ENCODE measurements around the gene SLCO1A2. TPM values are rescaled to one million over a fixed set of nuclear protein-coding genes. Genes with fewer than 3 reads are reported as not detected.

SLCO1A2 gene
- total RNA-seq, 2 donors from 2014 or later = 1.9 to 2.3 TPM

GRCh38 chr12:21223930-21224329 lies 110.8 kb downstream of the SLCO1A2 start:
- TF ChIP-seq POLR2AphosphoS5 (IDR thresholded peaks at IDR 0.05) (no peak), POLR2A (IDR thresholded peaks at IDR 0.05) (no peak), CTCF (IDR thresholded peaks at IDR 0.05) (no peak)
- Histone ChIP-seq H3K4me1 (replicated peaks) (no peaks in the 10 kb centered on the region), H3K27me3 (replicated peaks; ENCODE audit: insufficient read depth) (no peaks in the 10 kb centered on the region), H3K27ac (no peak overlapping the region), H3K4me3 (no peak overlapping the region), H3K36me3 (no peaks in the 10 kb centered on the region), H3K9me3 (no peaks in the 10 kb centered on the region)
- DNase-seq (ENCODE audit: low spot score) = no peak
- intact Hi-C loops (cut with DNase I) = no loop called here

GRCh38 chr12:21221778-21222177 lies 112.9 kb downstream of the SLCO1A2 start:
- no peak for DNase-seq (ENCODE audit: low spot score)
- TF ChIP-seq POLR2AphosphoS5 (IDR thresholded peaks at IDR 0.05) (no peak), POLR2A (IDR thresholded peaks at IDR 0.05) (no peak), CTCF (IDR thresholded peaks at IDR 0.05) (no peak)
- no peaks in the 10 kb centered on the region for H3K27me3 ChIP-seq (replicated peaks; ENCODE audit: insufficient read depth)
- H3K4me3 ChIP-seq = no peak overlapping the region
- no peak overlapping the region for H3K27ac ChIP-seq
- no peaks in the 10 kb centered on the region for H3K36me3 ChIP-seq
- intact Hi-C loops (cut with DNase I) = no loop called here
- H3K4me1 ChIP-seq (replicated peaks) = no peaks in the 10 kb centered on the region
- H3K9me3 ChIP-seq = no peaks in the 10 kb centered on the region

- TF ChIP-seq CTCF (IDR thresholded peaks at IDR 0.05) (no peak), POLR2AphosphoS5 (IDR thresholded peaks at IDR 0.05) (no peak), POLR2A (IDR thresholded peaks at IDR 0.05) (no peak)
- H3K4me3 ChIP-seq = no peak overlapping the region
- intact Hi-C loops (cut with DNase I) = no loop called here
- no peaks in the 10 kb centered on the region for H3K27me3 ChIP-seq (replicated peaks; ENCODE audit: insufficient read depth)
- H3K36me3 ChIP-seq = no peaks in the 10 kb centered on the region
- no peak for DNase-seq (ENCODE audit: low spot score)
- no peaks in the 10 kb centered on the region for H3K4me1 ChIP-seq (replicated peaks)
- H3K27ac ChIP-seq = no peak overlapping the region
- H3K9me3 ChIP-seq = no peaks in the 10 kb centered on the region
Observed at GRCh38 chr12:21221072-21221471, 113.6 kb downstream of the SLCO1A2 start.

GRCh38 chr12:21220266-21220665 lies 114.5 kb downstream of the SLCO1A2 start:
- H3K27ac ChIP-seq = no peak overlapping the region
- no peak for TF ChIP-seq POLR2A (IDR thresholded peaks at IDR 0.05)
- TF ChIP-seq CTCF (IDR thresholded peaks at IDR 0.05) = no peak
- no peaks in the 10 kb centered on the region for H3K27me3 ChIP-seq (replicated peaks; ENCODE audit: insufficient read depth)
- H3K9me3 ChIP-seq = no peaks in the 10 kb centered on the region
- WGBS = 80% methylated on average over 3 of the region's 3 CpGs
- intact Hi-C loops (cut with DNase I) = no loop called here
- no peak overlapping the region for H3K4me3 ChIP-seq
- DNase-seq (ENCODE audit: low spot score) = no peak
- H3K4me1 ChIP-seq (replicated peaks) = no peaks in the 10 kb centered on the region
- H3K36me3 ChIP-seq = no peaks in the 10 kb centered on the region

- WGBS = 76% methylated on average over 2 of the region's 2 CpGs
- no peak for TF ChIP-seq CTCF (IDR thresholded peaks at IDR 0.05)
- no peak for TF ChIP-seq POLR2A (IDR thresholded peaks at IDR 0.05)
- TF ChIP-seq POLR2AphosphoS5 (IDR thresholded peaks at IDR 0.05) = no peak
- intact Hi-C loops (cut with DNase I) = no loop called here
- Histone ChIP-seq H3K4me3 (no peak overlapping the region), H3K9me3 (no peaks in the 10 kb centered on the region), H3K27ac (no peak overlapping the region), H3K36me3 (no peaks in the 10 kb centered on the region), H3K27me3 (replicated peaks; ENCODE audit: insufficient read depth) (no peaks in the 10 kb centered on the region), H3K4me1 (replicated peaks) (no peaks in the 10 kb centered on the region)
- no peak for DNase-seq (ENCODE audit: low spot score)
Observed at GRCh38 chr12:21219206-21219605, 115.5 kb downstream of the SLCO1A2 start.

Other genes with a start within 250 kb of the SLCO1A2 start
- under 1 TPM in 1 of 2 donors, not detected in 1; 0.45 TPM for gene SLCO1B1, start 203.7 kb downstream of the SLCO1A2 start, total RNA-seq
- not detected for gene IAPP, start 38.0 kb upstream of the SLCO1A2 start, total RNA-seq
- 10 to 100 TPM; 19.0 to 27.5 TPM for gene PYROXD1, start 102.7 kb upstream of the SLCO1A2 start, total RNA-seq
- gene RECQL, start 166.7 kb upstream of the SLCO1A2 start, total RNA-seq = 10 to 100 TPM; 19.8 to 23.3 TPM
- 10 to 100 TPM; 13.9 to 21.0 TPM for gene GOLT1B, start 166.9 kb upstream of the SLCO1A2 start, total RNA-seq
- under 1 TPM in 1 of 2 donors, not detected in 1; 0.51 TPM for gene SPX, start 191.4 kb upstream of the SLCO1A2 start, total RNA-seq